Gastrocnemius medialis (tissue), 4 donors: ENCODE results near the gene PDE6G.

Experiments used
- CTCF ChIP-seq, 5 experiments: fragments of 450-650 bp in 3 of 5; fragments of 200-600 bp in 2 of 5; sonication (generic) in 2 of 5; IDR thresholded peaks in 4 of 5; conservative IDR thresholded peaks in 1 of 5; 1 replicate in 4 of 5; 2 replicates in 1 of 5; pipeline ENCODE4 v1.5.1; 2016 to 2019; ENCODE audit warnings: antibody characterized with exemption in 5 of 5, mild to moderate bottlenecking in 3 of 5, moderate library complexity in 3 of 5
- POLR2A ChIP-seq, 2 donors: fragments of 450-650 bp; IDR thresholded peaks; one replicate each; pipeline ENCODE4 v1.6.1; 2017; ENCODE audit warnings: antibody characterized with exemption in 2 of 2, mild to moderate bottlenecking in 2 of 2, moderate library complexity in 2 of 2

- TF ChIP-seq CTCF (IDR thresholded peaks at IDR 0.05 in 4 of 5, conservative IDR thresholded peaks at IDR 0.05 in 1 of 5) (no peak), POLR2A (IDR thresholded peaks at IDR 0.05) (no peak)
Observed at GRCh38 chr17:81690066-81690465, 33.7 kb upstream of the PDE6G start.
